Caki2 (cell line): ENCODE results near the gene KIF26B. TPM values are rescaled to one million over a fixed set of nuclear protein-coding genes. Genes with fewer than 3 reads are reported as not detected.
A peak's percentile ranks its signal among the peaks of the same experiment; 100 is the strongest.
"Not testable (repeated sequence)": the region's sequence is repeated elsewhere in the genome, so short reads cannot be mapped to it uniquely, and the experiment has no call there.

Source experiments
- DNase-seq: peaks from one replicate; pipeline ENCODE4 v3.0.0-alpha.2; 2015; ENCODE audit warnings: low read depth
- in situ Hi-C: cut with HindIII; loops from 2 replicates; pipeline ENCODE4 v1.10.0; 2016; ENCODE audit warnings: low sequenced_read_pairs, low pct_unique_long_range_greater_than_20kb, mixed read lengths
- total RNA-seq: library from RNA; depleted of rRNA; stranded (reverse); fragments of >200 nt; shearing (Covaris generic); gene quantifications from 2 replicates; pipeline ENCODE4 v1.2.3, GENCODE V29; 2014; ENCODE audit warnings: low replicate concordance

KIF26B gene
- total RNA-seq, 1 experiment from 2014 or later: 1.1 TPM

DNA sequence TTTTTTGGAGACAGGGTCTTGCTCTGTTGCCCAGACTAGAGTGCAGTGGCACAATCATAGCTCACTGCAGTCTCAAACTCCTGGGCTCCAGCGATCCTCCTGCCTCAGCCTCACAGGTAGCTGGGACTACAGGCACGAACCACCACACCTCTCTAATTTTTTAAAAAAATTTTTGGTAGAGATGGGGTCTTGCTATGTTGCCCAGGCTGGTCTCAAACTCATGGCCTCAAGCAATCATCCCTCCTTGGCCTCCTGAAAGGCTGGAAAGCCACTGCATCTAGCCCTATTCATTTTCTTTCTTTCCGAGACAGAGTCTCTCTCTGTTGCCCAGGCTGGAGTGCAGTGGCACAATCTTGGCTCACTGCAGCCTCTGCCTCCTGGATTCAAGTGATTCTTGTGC lies 559.2 kb downstream of the KIF26B start:
- in situ Hi-C loops, DNase-seq: not testable (repeated sequence)

DNA sequence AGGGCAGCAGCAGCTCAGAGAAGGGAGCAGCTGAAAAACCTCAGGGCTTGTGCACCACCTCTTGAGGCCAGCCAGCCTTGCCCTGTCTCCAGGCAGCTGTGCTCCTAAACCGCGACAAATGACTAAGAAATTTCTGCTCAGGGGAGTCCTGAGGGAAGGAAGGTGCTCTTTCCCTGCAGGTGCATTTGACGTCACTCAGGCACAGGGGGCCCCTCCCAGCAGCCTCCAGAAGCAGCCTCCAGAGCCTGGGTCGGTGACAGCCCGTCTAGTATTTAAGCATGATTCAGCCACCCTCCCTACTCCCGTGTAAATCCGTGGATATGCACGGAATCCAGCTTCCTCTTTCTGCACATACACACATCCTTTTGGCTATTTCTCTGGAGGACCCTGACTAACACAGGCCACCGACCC lies 560.5 kb downstream of the KIF26B start:
- in situ Hi-C loops: no loop called here
- peak; percentile 33 for DNase-seq

DNA sequence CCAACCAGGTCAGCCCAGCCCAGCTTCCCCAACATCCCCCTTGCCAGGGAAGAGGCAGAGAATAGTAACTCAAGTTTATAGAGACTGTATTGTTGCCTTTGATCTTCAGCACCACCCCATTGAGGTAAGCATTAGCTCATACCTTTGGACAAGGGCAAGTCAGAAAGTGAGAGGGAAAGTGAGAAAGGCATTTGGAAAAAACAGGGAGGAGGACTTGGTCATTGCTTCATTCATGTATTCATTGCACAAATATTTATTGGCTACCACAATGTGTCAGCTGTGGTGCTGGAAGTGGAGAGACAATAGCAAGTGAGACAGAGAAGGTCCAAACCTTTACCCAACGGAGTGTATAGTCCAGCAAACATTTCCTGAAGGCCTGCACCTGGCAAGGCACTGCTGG lies 561.2 kb downstream of the KIF26B start:
- in situ Hi-C loops: no loop called here
- DNase-seq: peak; percentile 38

DNA sequence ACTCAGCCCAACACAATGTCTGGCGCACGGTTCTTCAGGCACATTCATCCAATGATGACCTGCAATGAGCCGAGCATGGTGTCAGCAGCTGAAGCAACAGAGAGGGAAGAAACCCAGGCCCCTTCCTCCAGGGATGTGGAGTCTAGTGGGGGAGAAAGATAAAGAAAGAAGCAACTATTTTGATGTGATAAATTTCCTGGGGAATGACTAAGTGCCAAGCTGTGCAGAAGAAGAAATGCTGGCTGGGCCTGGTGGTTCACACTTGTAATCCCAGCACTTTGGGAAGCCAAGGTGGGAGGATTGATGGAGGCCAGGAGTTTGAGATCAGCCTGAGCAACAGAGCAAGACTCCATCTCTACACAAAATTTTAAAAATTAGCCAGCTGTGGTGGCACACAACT lies 561.8 kb downstream of the KIF26B start:
- in situ Hi-C loops: no loop called here
- DNase-seq: no peak

DNA sequence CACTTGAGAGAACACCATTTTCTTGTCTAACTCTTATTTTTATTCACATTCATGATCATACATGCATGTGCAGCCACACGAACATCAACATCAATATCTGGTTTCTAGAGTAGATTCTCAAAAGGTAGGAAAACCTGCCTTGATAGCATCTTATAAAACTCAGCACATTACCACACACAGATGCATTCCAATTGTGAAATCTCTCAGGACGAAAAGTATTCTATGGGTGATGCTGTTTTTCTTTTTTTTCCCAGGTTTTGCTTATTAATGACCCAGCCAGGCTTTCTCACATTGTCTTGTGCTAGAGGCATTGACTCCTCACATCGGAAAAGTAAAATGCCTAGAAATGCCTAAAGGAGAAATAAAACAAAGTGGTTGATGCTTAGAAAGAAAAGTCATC lies 562.8 kb downstream of the KIF26B start:
- no peak for DNase-seq
- in situ Hi-C loops: no loop called here

DNA sequence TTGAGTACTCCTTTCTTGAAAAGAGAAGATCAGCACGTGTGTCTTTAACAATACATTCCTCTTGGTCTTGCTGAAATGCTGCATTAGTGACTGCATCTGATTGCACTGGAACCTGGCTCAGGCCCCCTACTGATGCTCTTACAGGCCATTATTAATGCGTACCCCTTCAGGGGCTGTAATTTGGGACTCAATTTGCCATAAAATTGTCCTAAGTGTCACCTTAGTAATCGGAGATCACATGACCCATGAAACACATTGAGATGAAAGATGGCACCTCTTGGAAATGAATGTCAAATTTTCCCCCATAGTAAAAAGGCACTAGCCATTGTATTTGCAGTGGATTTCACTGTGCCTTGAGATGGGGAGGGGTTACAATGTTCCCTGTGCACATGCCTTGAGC lies 563.3 kb downstream of the KIF26B start:
- DNase-seq: no peak
- in situ Hi-C loops: no loop called here

DNA sequence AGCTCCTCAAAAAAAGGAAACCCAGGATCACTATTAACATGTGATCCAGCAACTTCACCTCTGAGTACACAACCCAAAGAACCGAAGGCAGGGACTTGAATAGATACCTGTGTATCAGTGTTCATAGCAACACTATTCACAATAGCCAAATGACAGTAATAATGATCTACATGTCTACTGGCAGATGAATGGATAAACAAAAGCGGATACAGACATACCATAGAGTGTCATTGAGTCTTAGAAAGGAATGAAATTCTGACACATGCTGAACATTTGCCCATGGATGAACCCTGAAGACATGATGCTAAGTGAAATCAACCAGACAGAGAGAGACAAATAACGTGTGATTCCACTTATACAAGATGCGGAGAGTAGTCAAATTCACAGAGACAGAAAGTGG lies 564.2 kb downstream of the KIF26B start:
- in situ Hi-C loops: no loop called here
- no peak for DNase-seq

DNA sequence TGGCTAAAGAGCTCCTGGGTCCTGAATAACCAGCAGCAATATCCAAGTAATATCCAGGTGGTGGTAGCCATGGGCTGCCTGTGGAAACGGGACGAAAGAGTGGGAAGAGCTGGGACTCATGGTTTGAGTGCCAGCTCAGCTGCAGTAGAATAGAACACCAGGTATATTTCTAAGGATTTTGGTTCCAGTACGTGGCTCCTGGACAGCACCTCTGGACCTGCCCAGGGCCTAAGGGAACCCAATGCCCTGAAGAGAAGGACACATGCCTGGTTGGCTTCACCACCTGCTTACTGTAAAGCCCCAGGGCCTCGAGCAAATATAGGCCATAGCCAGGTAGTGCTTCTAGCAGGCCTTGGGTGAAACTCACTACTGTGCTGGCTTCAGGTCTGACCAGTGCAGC lies 566.7 kb downstream of the KIF26B start:
- in situ Hi-C loops: no loop called here
- no peak for DNase-seq

DNA sequence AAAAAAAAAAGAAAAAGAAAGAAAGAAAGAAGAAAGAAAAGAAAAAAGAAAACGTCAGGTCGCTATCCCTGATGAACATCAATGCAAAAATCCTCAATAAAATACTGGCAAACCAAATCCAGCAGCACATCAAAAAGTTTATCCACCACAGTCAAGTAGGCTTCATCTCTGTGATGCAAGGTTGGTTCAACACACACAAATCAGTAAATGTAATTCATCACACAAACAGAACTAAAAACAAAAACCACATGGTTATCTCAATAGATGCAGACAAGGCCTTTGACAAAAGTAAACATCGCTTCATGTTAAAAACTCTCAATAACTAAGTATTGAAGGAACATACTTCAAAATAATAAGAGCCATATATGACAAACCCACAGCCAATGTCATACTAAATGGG lies 573.2 kb downstream of the KIF26B start:
- in situ Hi-C loops, DNase-seq: not testable (repeated sequence)

DNA sequence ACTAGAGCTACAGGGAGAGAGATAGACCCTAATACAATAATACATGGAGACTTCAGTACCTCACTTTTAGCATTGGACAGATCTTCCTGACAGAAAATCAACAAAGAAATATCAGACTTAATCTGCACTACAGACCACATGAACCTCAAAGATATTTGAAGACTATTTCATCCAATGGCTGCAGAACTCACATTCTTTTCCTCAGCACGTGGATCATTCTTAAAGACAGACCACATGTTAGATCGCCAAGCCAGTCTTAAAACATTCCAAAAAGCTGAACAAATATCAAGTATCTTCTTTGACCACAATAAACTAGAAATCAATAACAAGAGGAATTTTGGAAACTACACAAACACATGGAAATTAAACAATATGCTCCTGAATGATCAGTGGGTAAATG lies 576.0 kb downstream of the KIF26B start:
- DNase-seq: no peak
- in situ Hi-C loops: no loop called here

DNA sequence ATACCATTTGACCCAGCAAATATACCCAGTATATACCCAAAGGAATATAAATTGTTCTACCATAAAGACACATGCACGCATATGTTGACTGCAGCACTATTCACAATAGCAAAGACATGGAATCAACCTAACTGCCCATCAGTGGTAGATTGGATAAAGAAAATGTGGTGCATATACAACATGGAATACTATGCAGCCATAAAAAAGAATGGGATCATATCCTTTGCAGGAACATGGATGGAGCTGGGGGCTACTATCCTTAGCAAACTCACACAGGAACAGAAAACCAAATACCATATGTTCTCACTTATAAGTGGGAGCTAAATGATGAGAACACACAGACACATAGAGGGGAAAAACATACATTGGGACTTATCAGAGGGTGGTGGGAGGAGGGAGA lies 585.6 kb downstream of the KIF26B start:
- DNase-seq, in situ Hi-C loops: not testable (repeated sequence)

DNA sequence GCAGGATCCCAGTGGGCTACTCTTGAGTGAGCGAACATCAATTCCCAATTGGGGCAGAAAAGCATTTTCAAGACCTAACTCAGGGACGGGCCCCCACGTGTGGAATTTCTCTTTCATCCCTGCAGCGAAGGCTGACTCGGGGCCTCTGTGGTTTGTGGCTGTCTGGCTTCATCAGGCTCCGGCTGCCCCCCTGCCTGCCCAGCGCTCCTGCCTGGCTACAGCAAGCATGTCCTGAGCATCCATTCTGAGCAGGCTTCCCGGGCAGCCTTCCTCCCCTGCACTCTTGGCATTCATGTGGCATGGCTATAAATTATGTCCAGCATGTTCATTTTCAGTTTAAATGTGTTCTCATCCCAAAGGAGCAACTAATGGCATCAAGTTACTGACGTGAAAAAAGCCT lies 588.1 kb downstream of the KIF26B start:
- no peak for DNase-seq
- in situ Hi-C loops: no loop called here

DNA sequence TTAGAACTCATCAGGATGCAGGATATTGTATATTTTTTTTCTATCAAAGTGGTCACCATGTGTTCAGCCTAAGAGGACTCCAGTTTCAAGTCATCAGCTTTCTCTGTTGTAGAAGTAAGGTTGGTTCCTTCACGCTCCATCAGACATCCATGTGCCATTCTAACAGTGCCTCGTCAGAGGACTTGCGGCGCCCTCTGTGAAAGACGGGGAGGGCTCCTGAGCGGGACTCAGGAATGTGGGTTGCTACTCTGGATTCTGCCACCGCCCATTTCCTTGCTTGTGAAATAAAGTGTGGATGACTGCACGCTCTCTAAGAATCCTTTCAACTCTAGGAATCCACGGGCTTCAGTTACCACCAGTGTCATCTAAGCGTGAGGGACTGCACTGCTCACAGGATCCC lies 593.5 kb downstream of the KIF26B start:
- in situ Hi-C loops: no loop called here
- DNase-seq: peak; percentile 38

DNA sequence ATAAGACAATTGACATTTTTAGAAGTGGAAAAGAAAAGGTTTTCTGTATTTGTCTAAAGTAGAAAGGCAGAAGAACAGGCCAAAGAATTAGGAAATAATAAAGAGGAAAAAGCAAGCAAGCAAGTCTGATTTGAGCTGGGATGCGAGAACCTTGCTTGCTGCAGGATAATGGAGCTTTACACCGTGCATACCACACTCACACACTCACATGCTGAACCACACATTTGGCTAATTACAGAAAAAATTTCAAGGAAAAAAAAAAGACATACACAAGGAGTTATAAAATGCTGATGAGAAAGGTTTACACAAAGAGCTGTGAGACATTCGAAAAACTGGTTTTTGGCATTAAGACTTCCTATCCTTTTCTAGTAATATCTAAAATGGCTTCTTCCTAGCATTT lies 593.9 kb downstream of the KIF26B start:
- in situ Hi-C loops: no loop called here
- DNase-seq: no peak

DNA sequence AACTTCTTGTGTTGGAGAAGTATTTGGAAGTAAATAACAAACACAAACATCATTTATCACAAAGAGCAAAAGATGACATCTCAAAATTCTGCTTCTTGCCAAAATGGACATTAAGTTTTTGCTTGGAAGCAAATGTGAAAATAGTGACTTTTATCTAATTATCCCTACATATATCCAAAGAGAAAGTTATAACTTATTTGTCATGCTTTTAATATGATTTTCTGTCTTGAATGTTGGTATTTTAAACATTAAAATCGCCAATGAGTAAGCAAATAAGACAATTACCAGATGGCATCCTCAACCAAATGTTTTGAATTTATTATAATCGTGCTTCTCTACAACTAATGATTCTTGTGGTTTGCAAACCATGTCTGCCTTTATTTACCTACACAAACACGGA lies 594.3 kb downstream of the KIF26B start:
- in situ Hi-C loops: no loop called here
- no peak for DNase-seq

DNA sequence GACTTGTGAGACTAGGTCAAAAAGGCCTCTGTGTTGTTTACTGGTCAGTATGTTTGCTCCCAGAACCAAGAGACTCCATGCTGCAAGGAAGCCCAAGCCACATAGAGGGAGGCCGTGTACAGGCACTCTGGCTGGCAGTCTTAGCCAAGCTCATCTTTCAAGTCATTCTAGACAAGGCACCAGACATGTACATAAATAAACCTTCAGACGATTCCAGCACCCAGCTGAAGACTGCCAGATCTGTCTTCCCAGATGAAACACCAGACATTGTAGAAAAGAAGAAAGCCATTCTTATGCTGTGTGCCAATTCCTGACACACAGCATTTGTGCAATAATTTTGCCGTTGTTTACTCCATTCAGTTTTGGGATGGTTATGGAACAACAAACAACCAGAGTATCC lies 595.5 kb downstream of the KIF26B start:
- no peak for DNase-seq
- in situ Hi-C loops: no loop called here

DNA sequence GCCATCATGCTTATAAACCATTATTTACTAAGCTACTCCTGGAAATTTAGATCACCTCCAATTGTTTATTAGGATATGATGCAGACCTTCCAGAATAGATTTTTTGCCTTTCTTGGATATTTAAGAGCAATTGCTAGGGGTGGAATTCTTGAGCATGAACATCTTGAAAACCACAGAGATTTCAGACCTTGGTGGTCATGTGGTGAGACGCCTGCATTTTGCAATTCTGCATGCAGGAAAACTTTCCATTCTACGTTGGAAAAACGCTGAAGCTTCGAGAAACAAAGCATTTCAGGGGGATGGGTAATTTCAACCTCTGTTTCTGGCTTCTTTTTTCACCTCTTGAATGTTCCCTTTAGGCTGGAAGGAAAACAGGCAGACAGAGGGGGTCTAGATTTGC lies 596.3 kb downstream of the KIF26B start:
- no peak for DNase-seq
- in situ Hi-C loops: no loop called here

DNA sequence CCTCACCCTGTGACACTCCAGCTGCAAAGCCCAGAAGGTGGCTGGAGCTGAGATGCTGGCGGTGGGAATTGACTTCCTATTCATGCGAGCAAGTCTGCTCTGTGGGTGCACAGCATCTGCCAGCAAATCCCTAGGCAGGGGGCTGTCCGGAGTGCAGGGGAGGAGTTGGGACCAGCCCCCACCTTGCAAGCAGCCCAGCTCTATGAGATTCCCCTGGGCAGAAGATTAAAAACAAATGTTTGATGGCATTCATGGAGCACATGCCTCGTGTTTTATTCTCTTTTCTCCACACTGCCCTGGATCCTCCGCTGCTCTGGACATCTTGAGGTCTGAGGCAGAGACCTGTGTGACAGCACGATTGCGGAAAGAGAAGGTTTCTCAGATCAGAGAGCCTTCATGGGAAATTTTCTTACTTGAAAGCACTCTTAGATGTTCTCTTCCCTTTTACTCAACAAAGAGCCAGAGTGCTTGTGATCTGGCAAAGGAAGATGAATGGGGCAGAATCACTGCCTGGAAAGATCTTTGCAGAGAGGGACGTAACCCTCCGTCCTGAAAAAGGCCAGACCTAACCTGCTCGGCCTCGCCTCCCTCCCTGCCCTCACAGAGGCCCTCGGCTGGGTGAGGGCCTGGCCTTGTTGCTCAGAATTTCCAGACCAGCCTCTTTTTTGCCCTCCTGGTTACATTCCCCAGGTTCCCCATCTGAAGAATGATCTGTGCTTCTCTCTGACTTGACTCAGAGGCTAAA lies 597.1 kb downstream of the KIF26B start:
- in situ Hi-C loops: no loop called here

DNA sequence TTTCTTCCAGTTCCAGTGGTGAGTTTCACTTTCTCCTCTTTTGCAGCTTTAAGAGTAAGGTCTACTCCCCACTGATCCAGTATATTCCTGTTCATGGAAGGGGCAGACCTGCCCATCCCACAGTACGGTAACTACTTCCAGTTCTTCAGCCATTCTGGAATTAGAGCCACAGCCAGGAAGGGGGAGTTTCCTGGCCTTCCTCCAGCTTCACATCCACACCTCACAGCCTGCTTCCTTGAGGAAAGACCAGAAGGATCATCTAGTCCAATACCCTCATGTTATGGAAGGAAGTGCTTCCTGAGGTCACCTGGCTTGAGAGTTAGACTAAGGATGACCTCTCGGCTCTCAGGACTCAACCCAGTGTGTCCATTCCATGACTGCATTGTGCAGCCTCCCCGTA lies 597.8 kb downstream of the KIF26B start:
- DNase-seq: no peak
- in situ Hi-C loops: no loop called here

More for the DNA sequence above, 597.1 kb downstream of the KIF26B start:
- DNase-seq: no peak

DNA sequence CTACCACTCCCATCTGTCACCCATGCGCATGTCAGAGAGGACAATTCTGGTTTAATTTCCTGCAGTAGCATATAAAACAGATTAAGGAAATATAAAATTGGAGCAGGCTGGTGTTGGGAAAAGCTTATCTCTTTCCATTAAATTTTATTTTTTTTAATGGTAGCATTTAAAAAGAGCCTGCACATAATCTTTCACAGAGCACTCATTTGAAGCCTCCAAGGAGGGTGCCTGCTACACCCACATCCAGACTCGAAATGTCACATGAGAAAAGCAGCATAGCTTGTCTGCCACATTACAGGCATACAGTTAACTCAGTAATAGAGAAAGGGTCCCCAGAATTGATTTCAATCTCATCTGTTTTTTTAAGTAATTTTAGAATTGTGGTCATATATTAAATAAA lies 599.0 kb downstream of the KIF26B start:
- in situ Hi-C loops: no loop called here
- no peak for DNase-seq
